ENCODE measurements around the gene DCAF4.

GRCh38 chr14:73007835-73008234, 81.6 kb downstream of the DCAF4 start:
- TF ChIP-seq CREB1 (CRISPR knock-in tag; IDR thresholded peaks at IDR 0.05) (no peak), MAX (CRISPR knock-in tag; IDR thresholded peaks at IDR 0.05) (no peak), TEAD4 (CRISPR knock-in tag; IDR thresholded peaks at IDR 0.05) (no peak)
- TF ChIP-seq, protein P1, sequence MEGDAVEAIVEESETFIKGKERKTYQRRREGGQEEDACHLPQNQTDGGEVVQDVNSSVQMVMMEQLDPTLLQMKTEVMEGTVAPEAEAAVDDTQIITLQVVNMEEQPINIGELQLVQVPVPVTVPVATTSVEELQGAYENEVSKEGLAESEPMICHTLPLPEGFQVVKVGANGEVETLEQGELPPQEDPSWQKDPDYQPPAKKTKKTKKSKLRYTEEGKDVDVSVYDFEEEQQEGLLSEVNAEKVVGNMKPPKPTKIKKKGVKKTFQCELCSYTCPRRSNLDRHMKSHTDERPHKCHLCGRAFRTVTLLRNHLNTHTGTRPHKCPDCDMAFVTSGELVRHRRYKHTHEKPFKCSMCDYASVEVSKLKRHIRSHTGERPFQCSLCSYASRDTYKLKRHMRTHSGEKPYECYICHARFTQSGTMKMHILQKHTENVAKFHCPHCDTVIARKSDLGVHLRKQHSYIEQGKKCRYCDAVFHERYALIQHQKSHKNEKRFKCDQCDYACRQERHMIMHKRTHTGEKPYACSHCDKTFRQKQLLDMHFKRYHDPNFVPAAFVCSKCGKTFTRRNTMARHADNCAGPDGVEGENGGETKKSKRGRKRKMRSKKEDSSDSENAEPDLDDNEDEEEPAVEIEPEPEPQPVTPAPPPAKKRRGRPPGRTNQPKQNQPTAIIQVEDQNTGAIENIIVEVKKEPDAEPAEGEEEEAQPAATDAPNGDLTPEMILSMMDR (IDR thresholded peaks at IDR 0.05): no peak

Measured in WTC11 (cell line).